IPS-18c (cell line): ENCODE results near the gene LTA4H.
"Not testable (repeated sequence)": the region's sequence is repeated elsewhere in the genome, so short reads cannot be mapped to it uniquely, and the experiment has no call there.

Experiments
- H3K4me3 ChIP-seq: 2 replicates; pipeline ENCODE4 v1.7.0; 2013; ENCODE audit warnings: low read depth, mild to moderate bottlenecking, low read length, moderate library complexity; ENCODE audit not compliant: insufficient read depth
- H3K9me3 ChIP-seq: one replicate; pipeline ENCODE4 v1.6.1; 2013; ENCODE audit warnings: mild to moderate bottlenecking, low read length, moderate library complexity; ENCODE audit not compliant: control insufficient read depth, insufficient read depth

The LTA4H gene

GRCh38 chr12:96035283-96036236, at the start of gene LTA4H:
TSS of gene LTA4H (minus strand) at chr12:96035587. CDS start at chr12:96035519, 68 bp downstream.
- peak within 1 kb of the TSS; percentile 96 for H3K4me3 ChIP-seq
- H3K9me3 ChIP-seq = no peaks in the 10 kb centered on the region

GRCh38 chr12:96084624-96085023, 49.2 kb upstream of the LTA4H start:
- Histone ChIP-seq H3K9me3 (no peaks in the 10 kb centered on the region), H3K4me3 (no peak overlapping the region)

GRCh38 chr12:96083020-96083719, 47.8 kb upstream of the LTA4H start:
- Histone ChIP-seq H3K4me3 (no peak overlapping the region), H3K9me3 (no peaks in the 10 kb centered on the region)

GRCh38 chr12:96081596-96081995, 46.2 kb upstream of the LTA4H start:
- H3K4me3 ChIP-seq = no peak overlapping the region

GRCh38 chr12:96078231-96079135, 43.1 kb upstream of the LTA4H start:
- Histone ChIP-seq H3K9me3 (no peaks in the 10 kb centered on the region), H3K4me3 (no peak overlapping the region)

More at GRCh38 chr12:96081596-96081995, 46.2 kb upstream of the LTA4H start:
- H3K9me3 ChIP-seq = no peaks in the 10 kb centered on the region

GRCh38 chr12:96077081-96077480, 41.7 kb upstream of the LTA4H start:
- Histone ChIP-seq H3K4me3 (no peak overlapping the region), H3K9me3 (no peaks in the 10 kb centered on the region)

- no peaks in the 10 kb centered on the region for H3K9me3 ChIP-seq
- no peak overlapping the region for H3K4me3 ChIP-seq
These were observed 40.2 kb upstream of the LTA4H start for GRCh38 chr12:96075560-96075959.

GRCh38 chr12:96073346-96074330, 38.3 kb upstream of the LTA4H start:
- H3K9me3 ChIP-seq = no peaks in the 10 kb centered on the region
- no peak overlapping the region for H3K4me3 ChIP-seq

GRCh38 chr12:96070670-96071279, 35.4 kb upstream of the LTA4H start:
- H3K9me3 ChIP-seq = peaks cover 2% of the 10 kb centered on the region
- no peak overlapping the region for H3K4me3 ChIP-seq

GRCh38 chr12:96069511-96070231, 34.3 kb upstream of the LTA4H start:
- no peak overlapping the region for H3K4me3 ChIP-seq

GRCh38 chr12:96068636-96069035, 33.2 kb upstream of the LTA4H start:
- Histone ChIP-seq H3K9me3 (peaks cover 2% of the 10 kb centered on the region), H3K4me3 (no peak overlapping the region)

More at GRCh38 chr12:96069511-96070231, 34.3 kb upstream of the LTA4H start:
- peaks cover 2% of the 10 kb centered on the region for H3K9me3 ChIP-seq

GRCh38 chr12:96068111-96068510, 32.7 kb upstream of the LTA4H start:
- peaks cover 2% of the 10 kb centered on the region for H3K9me3 ChIP-seq
- H3K4me3 ChIP-seq = no peak overlapping the region

GRCh38 chr12:96065776-96066175, 30.4 kb upstream of the LTA4H start:
- not testable (repeated sequence) for H3K9me3 ChIP-seq, H3K4me3 ChIP-seq

GRCh38 chr12:96064966-96065365, 29.6 kb upstream of the LTA4H start:
- Histone ChIP-seq H3K9me3 (peaks cover 2% of the 10 kb centered on the region), H3K4me3 (no peak overlapping the region)

- Histone ChIP-seq H3K4me3 (no peak overlapping the region; the same call in 1 of the 2 replicates), H3K9me3 (peaks cover 2% of the 10 kb centered on the region)
These were observed 28.9 kb upstream of the LTA4H start for GRCh38 chr12:96064271-96064670.
